Esophagus muscularis mucosa (tissue), 4 donors: ENCODE measurements around the gene ZXDC. TPM values are rescaled to one million over a fixed set of nuclear protein-coding genes. Genes with fewer than 3 reads are reported as not detected.

Source experiments
- DNase-seq: peaks from one replicate; pipeline ENCODE4 v3.0.0-alpha.2; 2017; ENCODE audit errors: extremely low spot score
- H3K27ac ChIP-seq, 4 donors: fragments of 200-600 bp; sonication (generic); replicated peaks in 1 of 4; 1 replicate in 3 of 4; 2 replicates in 1 of 4; pipeline ENCODE4 v1.5.1; 2016 to 2019; ENCODE audit warnings: mild to moderate bottlenecking in 1 of 4
- H3K27me3 ChIP-seq, 4 donors: fragments of 200-600 bp; sonication (generic); one replicate each; pipeline versions ENCODE4 v1.5.1 to v1.6.0; 2016 to 2019
- H3K36me3 ChIP-seq, 4 donors: fragments of 200-600 bp; sonication (generic); one replicate each; pipeline ENCODE4 v1.5.1; 2016 to 2019
- H3K4me1 ChIP-seq, 4 donors: fragments of 200-600 bp; sonication (generic); one replicate each; pipeline ENCODE4 v1.5.1; 2016 to 2019
- H3K4me3 ChIP-seq, 4 donors: fragments of 200-600 bp; sonication (generic); 1 replicate in 2 of 4; 2 replicates in 2 of 4; pipeline ENCODE4 v1.5.1; 2016 to 2019; ENCODE audit warnings: mild to moderate bottlenecking in 4 of 4, moderate library complexity in 1 of 4
- H3K9me3 ChIP-seq, 4 donors: fragments of 200-600 bp; sonication (generic); 1 replicate in 3 of 4; 2 replicates in 1 of 4; pipeline ENCODE4 v1.5.1; 2016 to 2019
- EP300 ChIP-seq: sonication (generic); formaldehyde crosslinking; IDR thresholded peaks from one replicate; pipeline ENCODE4 v1.6.1; 2017; ENCODE audit warnings: antibody characterized with exemption
- POLR2A ChIP-seq: fragments of 450-650 bp; IDR thresholded peaks from one replicate; pipeline ENCODE4 v1.6.1; 2017; ENCODE audit warnings: antibody characterized with exemption, moderate library complexity, mild to moderate bottlenecking, low read depth
- POLR2AphosphoS5 ChIP-seq, 2 donors: sonication (generic); formaldehyde crosslinking; IDR thresholded peaks; one replicate each; pipeline ENCODE4 v1.6.1; 2017; ENCODE audit warnings: antibody characterized with exemption in 2 of 2
- WGBS: methylation state at CpG from one replicate; pipeline ENCODE4 v1.1.5; 2018; 5-methylcytosine and 5-hydroxymethylcytosine counted together
- intact Hi-C: fragments of 100-400 bp; cut with DNase I; formaldehyde crosslinking; loops from one replicate; pipeline ENCODE4 v1.15.1; 2023
- total RNA-seq, 4 donors: library from RNA; depleted of rRNA; stranded (reverse); fragments of >200 nt; gene quantifications; one replicate each; pipeline versions ENCODE4 v1.1.0 to v1.2.1, GENCODE V29; 2016
- TF ChIP-seq, protein P1 (sequence below), 3 experiments: fragments of 200-600 bp in 2 of 3; fragments of 450-650 bp in 1 of 3; sonication (generic) in 2 of 3; IDR thresholded peaks; one replicate each; pipeline ENCODE4 v1.5.1; 2017 to 2019; ENCODE audit warnings: antibody characterized with exemption in 3 of 3, mild to moderate bottlenecking in 2 of 3, moderate library complexity in 1 of 3

The ZXDC gene
- total RNA-seq, 4 donors from 2014 or later: 25.8 to 41.2 (median 38.6) TPM

- DNase-seq: no peak
- H3K27me3 ChIP-seq: peaks cover 0 to 19% (median 0%) of the 10 kb centered on the region in 4 donors
- WGBS: 82% methylated on average over 2 of the region's 8 CpGs
- no peaks in the 10 kb centered on the region for H3K9me3 ChIP-seq
- no peaks in the 10 kb centered on the region for H3K4me1 ChIP-seq
- TF ChIP-seq POLR2A (no peak), POLR2AphosphoS5 (IDR thresholded peaks at IDR 0.05) (no peak), EP300 (no peak)
- TF ChIP-seq, protein P1, sequence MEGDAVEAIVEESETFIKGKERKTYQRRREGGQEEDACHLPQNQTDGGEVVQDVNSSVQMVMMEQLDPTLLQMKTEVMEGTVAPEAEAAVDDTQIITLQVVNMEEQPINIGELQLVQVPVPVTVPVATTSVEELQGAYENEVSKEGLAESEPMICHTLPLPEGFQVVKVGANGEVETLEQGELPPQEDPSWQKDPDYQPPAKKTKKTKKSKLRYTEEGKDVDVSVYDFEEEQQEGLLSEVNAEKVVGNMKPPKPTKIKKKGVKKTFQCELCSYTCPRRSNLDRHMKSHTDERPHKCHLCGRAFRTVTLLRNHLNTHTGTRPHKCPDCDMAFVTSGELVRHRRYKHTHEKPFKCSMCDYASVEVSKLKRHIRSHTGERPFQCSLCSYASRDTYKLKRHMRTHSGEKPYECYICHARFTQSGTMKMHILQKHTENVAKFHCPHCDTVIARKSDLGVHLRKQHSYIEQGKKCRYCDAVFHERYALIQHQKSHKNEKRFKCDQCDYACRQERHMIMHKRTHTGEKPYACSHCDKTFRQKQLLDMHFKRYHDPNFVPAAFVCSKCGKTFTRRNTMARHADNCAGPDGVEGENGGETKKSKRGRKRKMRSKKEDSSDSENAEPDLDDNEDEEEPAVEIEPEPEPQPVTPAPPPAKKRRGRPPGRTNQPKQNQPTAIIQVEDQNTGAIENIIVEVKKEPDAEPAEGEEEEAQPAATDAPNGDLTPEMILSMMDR (IDR thresholded peaks at IDR 0.05): no peak
- no peak overlapping the region for H3K27ac ChIP-seq
- intact Hi-C loops: no loop called here
- H3K36me3 ChIP-seq: no peaks in the 10 kb centered on the region
- H3K4me3 ChIP-seq: no peak overlapping the region
These were observed 39.5 kb upstream of the ZXDC start for GRCh38 chr3:126515066-126515706.

- no peaks in the 10 kb centered on the region for H3K36me3 ChIP-seq
- 81% methylated on average over 11 of the region's 11 CpGs for WGBS
- TF ChIP-seq POLR2AphosphoS5 (IDR thresholded peaks at IDR 0.05): no peak
- TF ChIP-seq EP300: no peak
- TF ChIP-seq POLR2A: no peak
- TF ChIP-seq, protein P1 (IDR thresholded peaks at IDR 0.05): no peak
- no peaks in the 10 kb centered on the region for H3K4me1 ChIP-seq
- no peak overlapping the region for H3K27ac ChIP-seq
- H3K9me3 ChIP-seq: no peaks in the 10 kb centered on the region
- H3K4me3 ChIP-seq: no peak overlapping the region
- DNase-seq: no peak
- intact Hi-C loops: no loop called here
- peaks cover 0 to 19% (median 0%) of the 10 kb centered on the region in 4 donors for H3K27me3 ChIP-seq
These were observed 38.5 kb upstream of the ZXDC start for GRCh38 chr3:126514161-126514560.

GRCh38 chr3:126512916-126513650 lies 37.4 kb upstream of the ZXDC start:
- TF ChIP-seq POLR2A: no peak
- TF ChIP-seq, protein P1 (IDR thresholded peaks at IDR 0.05): no peak
- TF ChIP-seq EP300: no peak
- TF ChIP-seq POLR2AphosphoS5 (IDR thresholded peaks at IDR 0.05): no peak
- intact Hi-C loops: no loop called here
- H3K4me1 ChIP-seq: no peaks in the 10 kb centered on the region
- H3K9me3 ChIP-seq: no peaks in the 10 kb centered on the region
- peaks cover 0 to 17% (median 0%) of the 10 kb centered on the region in 4 donors for H3K27me3 ChIP-seq
- no peaks in the 10 kb centered on the region for H3K36me3 ChIP-seq
- WGBS: 80% methylated on average over 6 of the region's 12 CpGs
- H3K27ac ChIP-seq: no peak overlapping the region
- no peak overlapping the region for H3K4me3 ChIP-seq
- DNase-seq: no peak

- intact Hi-C loops: no loop called here
- 62% methylated on average over 7 of the region's 7 CpGs for WGBS
- no peak for DNase-seq
- Histone ChIP-seq H3K27ac (no peak overlapping the region), H3K27me3 (peaks cover 0 to 9% (median 0%) of the 10 kb centered on the region in 4 donors), H3K9me3 (no peaks in the 10 kb centered on the region), H3K4me3 (no peak overlapping the region), H3K4me1 (no peaks in the 10 kb centered on the region), H3K36me3 (no peaks in the 10 kb centered on the region)
- TF ChIP-seq, protein P1 (IDR thresholded peaks at IDR 0.05): no peak
- no peak for TF ChIP-seq EP300
- TF ChIP-seq POLR2A: no peak
- TF ChIP-seq POLR2AphosphoS5 (IDR thresholded peaks at IDR 0.05): no peak
These were observed 36.3 kb upstream of the ZXDC start for GRCh38 chr3:126512026-126512425.
